ENCODE results near the gene GRIN2C.

- TF ChIP-seq EZH2phosphoT487 (IDR thresholded peaks at IDR 0.05; ENCODE audit: low read depth) = no peak
- TF ChIP-seq, protein P1, sequence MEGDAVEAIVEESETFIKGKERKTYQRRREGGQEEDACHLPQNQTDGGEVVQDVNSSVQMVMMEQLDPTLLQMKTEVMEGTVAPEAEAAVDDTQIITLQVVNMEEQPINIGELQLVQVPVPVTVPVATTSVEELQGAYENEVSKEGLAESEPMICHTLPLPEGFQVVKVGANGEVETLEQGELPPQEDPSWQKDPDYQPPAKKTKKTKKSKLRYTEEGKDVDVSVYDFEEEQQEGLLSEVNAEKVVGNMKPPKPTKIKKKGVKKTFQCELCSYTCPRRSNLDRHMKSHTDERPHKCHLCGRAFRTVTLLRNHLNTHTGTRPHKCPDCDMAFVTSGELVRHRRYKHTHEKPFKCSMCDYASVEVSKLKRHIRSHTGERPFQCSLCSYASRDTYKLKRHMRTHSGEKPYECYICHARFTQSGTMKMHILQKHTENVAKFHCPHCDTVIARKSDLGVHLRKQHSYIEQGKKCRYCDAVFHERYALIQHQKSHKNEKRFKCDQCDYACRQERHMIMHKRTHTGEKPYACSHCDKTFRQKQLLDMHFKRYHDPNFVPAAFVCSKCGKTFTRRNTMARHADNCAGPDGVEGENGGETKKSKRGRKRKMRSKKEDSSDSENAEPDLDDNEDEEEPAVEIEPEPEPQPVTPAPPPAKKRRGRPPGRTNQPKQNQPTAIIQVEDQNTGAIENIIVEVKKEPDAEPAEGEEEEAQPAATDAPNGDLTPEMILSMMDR (IDR thresholded peaks at IDR 0.05; ENCODE audit: low read depth, low read length) = no peak
Measured at GRCh38 chr17:74818291-74818938, 41.3 kb downstream of the GRIN2C start.

Data from OCI-LY3 (cell line).